ENCODE results near the gene TRIM60.
"Not testable (repeated sequence)": the region's sequence is repeated elsewhere in the genome, so short reads cannot be mapped to it uniquely, and the experiment has no call there.

TRIM60 gene

DNA sequence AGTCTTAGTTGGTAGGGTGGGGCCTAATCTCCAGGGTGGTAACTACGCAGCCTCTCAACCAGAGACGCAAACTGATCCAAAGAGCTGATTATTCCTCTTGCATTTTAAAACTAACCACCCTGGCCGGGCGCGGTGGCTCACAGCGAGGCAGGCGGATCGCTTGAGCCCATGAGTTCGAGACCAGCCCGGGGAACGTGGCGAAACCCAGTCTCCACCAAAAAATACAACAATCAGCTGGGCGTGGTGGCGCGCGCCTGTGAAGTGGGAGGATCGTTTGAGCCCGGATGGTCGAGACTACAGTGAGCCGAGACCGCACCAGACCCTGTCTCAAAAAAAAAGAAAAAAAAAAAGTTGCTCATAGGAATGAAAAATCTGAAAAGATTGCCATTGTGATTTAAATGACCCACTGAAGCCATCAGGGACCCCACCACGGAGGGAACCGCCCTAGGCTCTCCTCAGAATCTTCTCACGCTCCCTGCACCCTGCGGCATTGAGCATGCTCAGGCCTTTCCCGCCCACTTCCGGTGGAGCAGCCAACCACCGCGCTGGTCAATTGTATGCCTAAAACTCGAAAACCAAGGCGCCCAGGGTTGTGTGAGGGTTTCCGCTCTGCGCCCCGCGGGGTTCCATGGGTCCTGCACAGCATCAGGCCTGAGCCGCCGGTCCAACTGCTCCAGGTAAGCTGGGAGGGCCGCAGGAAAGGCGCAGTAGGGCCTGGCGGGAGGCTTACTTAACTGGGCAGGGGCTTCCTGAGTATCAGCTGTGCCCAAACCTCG is at the start of gene TRIM60:
Gene TRIM60 (plus strand): TSS at position 564 of the 776 bp plus-strand sequence. CDS start 8,074 bp downstream, outside the sequence.
- no peaks in the 10 kb centered on the region; the same call in 1 of the 2 replicates for H3K9me3 ChIP-seq (ENCODE audit: control insufficient read depth, insufficient read depth, low read length)

GRCh38 chr4:164989471-164989870 is 42.3 kb upstream of the TRIM60 start:
- Histone ChIP-seq H3K4me1 (ENCODE audit: control insufficient read depth, insufficient read depth, low read length) (no peaks in the 10 kb centered on the region), H3K9me3 (ENCODE audit: control insufficient read depth, insufficient read depth, low read length) (no peaks in the 10 kb centered on the region), H3K27me3 (ENCODE audit: control insufficient read depth, insufficient read depth, low read length) (no peaks in the 10 kb centered on the region), H3K4me3 (ENCODE audit: low read depth, low read length) (no peak overlapping the region), H3K9ac (ENCODE audit: low read depth, low read length) (no peak overlapping the region), H3K27ac (ENCODE audit: low read depth, low read length) (no peak overlapping the region), H3K36me3 (ENCODE audit: control insufficient read depth, insufficient read depth, low read length) (no peaks in the 10 kb centered on the region)

More for the DNA sequence above, at the start of gene TRIM60:
- no peaks in the 10 kb centered on the region for H3K36me3 ChIP-seq (ENCODE audit: control insufficient read depth, insufficient read depth, low read length)
- H3K27me3 ChIP-seq (ENCODE audit: control insufficient read depth, insufficient read depth, low read length) = no peaks in the 10 kb centered on the region
- no peak within 1 kb of the TSS for H3K4me3 ChIP-seq (ENCODE audit: low read depth, low read length)
- no peaks in the 10 kb centered on the region for H3K4me1 ChIP-seq (ENCODE audit: control insufficient read depth, insufficient read depth, low read length)
- H3K9ac ChIP-seq (ENCODE audit: low read depth, low read length) = no peak within 1 kb of the TSS
- H3K27ac ChIP-seq (ENCODE audit: low read depth, low read length) = no peak within 1 kb of the TSS

GRCh38 chr4:164990786-164991185 is 41.0 kb upstream of the TRIM60 start:
- H3K4me3 ChIP-seq (ENCODE audit: low read depth, low read length); H3K27me3 ChIP-seq (ENCODE audit: control insufficient read depth, insufficient read depth, low read length); H3K9ac ChIP-seq (ENCODE audit: low read depth, low read length); H3K9me3 ChIP-seq (ENCODE audit: control insufficient read depth, insufficient read depth, low read length); H3K27ac ChIP-seq (ENCODE audit: low read depth, low read length); H3K4me1 ChIP-seq (ENCODE audit: control insufficient read depth, insufficient read depth, low read length); H3K36me3 ChIP-seq (ENCODE audit: control insufficient read depth, insufficient read depth, low read length): not testable (repeated sequence)

- H3K9me3 ChIP-seq (ENCODE audit: control insufficient read depth, insufficient read depth, low read length); H3K4me1 ChIP-seq (ENCODE audit: control insufficient read depth, insufficient read depth, low read length); H3K9ac ChIP-seq (ENCODE audit: low read depth, low read length); H3K27me3 ChIP-seq (ENCODE audit: control insufficient read depth, insufficient read depth, low read length); H3K4me3 ChIP-seq (ENCODE audit: low read depth, low read length); H3K27ac ChIP-seq (ENCODE audit: low read depth, low read length); H3K36me3 ChIP-seq (ENCODE audit: control insufficient read depth, insufficient read depth, low read length): not testable (repeated sequence)
Observed at GRCh38 chr4:164996123-164996522, 35.7 kb upstream of the TRIM60 start.

- H3K27ac ChIP-seq (ENCODE audit: low read depth, low read length) = no peak overlapping the region
- no peak overlapping the region for H3K4me3 ChIP-seq (ENCODE audit: low read depth, low read length)
- no peaks in the 10 kb centered on the region for H3K36me3 ChIP-seq (ENCODE audit: control insufficient read depth, insufficient read depth, low read length)
- H3K4me1 ChIP-seq (ENCODE audit: control insufficient read depth, insufficient read depth, low read length) = no peaks in the 10 kb centered on the region
- H3K27me3 ChIP-seq (ENCODE audit: control insufficient read depth, insufficient read depth, low read length) = no peaks in the 10 kb centered on the region
- H3K9me3 ChIP-seq (ENCODE audit: control insufficient read depth, insufficient read depth, low read length) = no peaks in the 10 kb centered on the region
- no peak overlapping the region for H3K9ac ChIP-seq (ENCODE audit: low read depth, low read length)
Observed at GRCh38 chr4:164997324-164997723, 34.5 kb upstream of the TRIM60 start.

DNA sequence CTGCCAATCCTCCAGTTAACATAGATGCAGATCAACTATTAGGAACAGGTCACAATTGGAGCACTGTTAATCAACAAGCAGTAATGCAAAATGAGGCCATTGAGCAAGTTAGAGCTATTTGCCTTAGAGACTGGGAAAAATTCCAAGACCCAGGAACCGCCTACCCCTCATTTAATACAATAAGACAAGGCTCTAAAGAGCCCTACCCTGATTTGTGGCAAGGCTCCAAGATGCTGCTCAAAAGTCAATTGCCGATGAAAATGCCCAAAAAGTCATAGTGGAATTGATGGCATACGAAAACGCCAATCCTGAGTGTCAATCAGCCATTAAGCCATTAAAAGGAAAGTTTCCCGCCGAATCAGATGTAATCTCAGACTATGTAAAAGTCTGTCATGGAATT is 33.9 kb upstream of the TRIM60 start:
- no peak overlapping the region for H3K9ac ChIP-seq (ENCODE audit: low read depth, low read length)
- H3K36me3 ChIP-seq (ENCODE audit: control insufficient read depth, insufficient read depth, low read length) = no peaks in the 10 kb centered on the region
- no peak overlapping the region for H3K27ac ChIP-seq (ENCODE audit: low read depth, low read length)
- no peaks in the 10 kb centered on the region for H3K4me1 ChIP-seq (ENCODE audit: control insufficient read depth, insufficient read depth, low read length)
- no peaks in the 10 kb centered on the region for H3K27me3 ChIP-seq (ENCODE audit: control insufficient read depth, insufficient read depth, low read length)
- no peak overlapping the region for H3K4me3 ChIP-seq (ENCODE audit: low read depth, low read length)
- H3K9me3 ChIP-seq (ENCODE audit: control insufficient read depth, insufficient read depth, low read length) = no peaks in the 10 kb centered on the region

DNA sequence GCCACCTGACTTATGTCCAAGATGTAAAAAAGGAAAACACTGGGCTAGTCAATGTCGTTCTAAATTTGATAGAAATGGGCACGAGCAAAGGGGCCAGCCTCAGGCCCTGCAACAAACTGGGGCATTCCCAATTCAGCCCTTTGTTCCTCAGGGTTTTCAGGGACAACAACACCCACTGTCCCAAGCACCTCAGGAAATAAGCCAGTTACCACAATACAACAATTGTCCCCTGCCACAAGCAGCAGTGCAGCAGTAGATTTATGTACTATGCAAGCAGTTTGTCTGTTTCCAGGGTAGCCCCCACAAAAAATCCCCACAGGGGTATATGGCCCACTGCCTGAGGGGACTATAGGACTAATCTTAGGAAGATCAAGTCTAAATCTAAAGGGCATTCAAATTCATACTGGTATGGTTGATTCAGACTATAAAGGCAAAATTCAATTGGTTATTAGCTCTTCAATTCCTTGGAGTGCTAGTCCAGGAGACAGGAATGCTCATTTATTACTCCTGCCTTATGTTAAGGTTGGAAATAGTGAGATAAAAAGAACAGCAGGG is 33.2 kb upstream of the TRIM60 start:
- not testable (repeated sequence) for H3K9ac ChIP-seq (ENCODE audit: low read depth, low read length); H3K4me3 ChIP-seq (ENCODE audit: low read depth, low read length); H3K9me3 ChIP-seq (ENCODE audit: control insufficient read depth, insufficient read depth, low read length); H3K4me1 ChIP-seq (ENCODE audit: control insufficient read depth, insufficient read depth, low read length); H3K27me3 ChIP-seq (ENCODE audit: control insufficient read depth, insufficient read depth, low read length); H3K27ac ChIP-seq (ENCODE audit: low read depth, low read length); H3K36me3 ChIP-seq (ENCODE audit: control insufficient read depth, insufficient read depth, low read length)

GRCh38 chr4:165001957-165002356 is 29.8 kb upstream of the TRIM60 start:
- H3K9me3 ChIP-seq (ENCODE audit: control insufficient read depth, insufficient read depth, low read length) = not testable (repeated sequence)

GRCh38 chr4:165005352-165005925 is 26.4 kb upstream of the TRIM60 start:
- Histone ChIP-seq H3K27ac (ENCODE audit: low read depth, low read length) (no peak overlapping the region), H3K4me3 (ENCODE audit: low read depth, low read length) (no peak overlapping the region), H3K36me3 (ENCODE audit: control insufficient read depth, insufficient read depth, low read length) (no peaks in the 10 kb centered on the region), H3K27me3 (ENCODE audit: control insufficient read depth, insufficient read depth, low read length) (no peaks in the 10 kb centered on the region), H3K9ac (ENCODE audit: low read depth, low read length) (no peak overlapping the region), H3K4me1 (ENCODE audit: control insufficient read depth, insufficient read depth, low read length) (no peaks in the 10 kb centered on the region), H3K9me3 (ENCODE audit: control insufficient read depth, insufficient read depth, low read length) (no peaks in the 10 kb centered on the region)

More at GRCh38 chr4:165001957-165002356, 29.8 kb upstream of the TRIM60 start:
- H3K9ac ChIP-seq (ENCODE audit: low read depth, low read length); H3K36me3 ChIP-seq (ENCODE audit: control insufficient read depth, insufficient read depth, low read length); H3K27me3 ChIP-seq (ENCODE audit: control insufficient read depth, insufficient read depth, low read length); H3K4me1 ChIP-seq (ENCODE audit: control insufficient read depth, insufficient read depth, low read length); H3K27ac ChIP-seq (ENCODE audit: low read depth, low read length); H3K4me3 ChIP-seq (ENCODE audit: low read depth, low read length): not testable (repeated sequence)

DNA sequence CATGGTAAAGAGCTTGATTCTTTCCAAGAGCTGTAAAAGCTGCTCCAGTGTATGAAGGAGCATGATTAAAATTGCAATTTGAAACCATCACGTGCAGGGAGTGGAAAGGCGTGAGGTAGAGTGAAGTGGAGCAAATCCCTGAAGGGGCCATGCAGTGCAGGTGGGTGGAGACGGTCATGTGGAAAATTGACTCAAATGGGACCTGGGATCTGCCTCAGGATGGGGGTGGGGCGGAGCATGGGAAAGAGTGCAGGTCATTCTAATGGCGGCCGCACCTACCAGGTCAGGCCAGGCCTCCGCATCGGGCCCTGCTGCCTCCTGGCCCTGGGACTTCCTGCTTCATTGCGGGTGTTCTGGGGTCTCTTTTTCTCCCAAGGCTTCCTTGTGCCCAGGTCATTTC is 25.3 kb upstream of the TRIM60 start:
- H3K4me1 ChIP-seq (ENCODE audit: control insufficient read depth, insufficient read depth, low read length) = no peaks in the 10 kb centered on the region
- H3K36me3 ChIP-seq (ENCODE audit: control insufficient read depth, insufficient read depth, low read length) = no peaks in the 10 kb centered on the region
- no peak overlapping the region for H3K4me3 ChIP-seq (ENCODE audit: low read depth, low read length)
- H3K27me3 ChIP-seq (ENCODE audit: control insufficient read depth, insufficient read depth, low read length) = no peaks in the 10 kb centered on the region
- H3K27ac ChIP-seq (ENCODE audit: low read depth, low read length) = no peak overlapping the region
- H3K9ac ChIP-seq (ENCODE audit: low read depth, low read length) = no peak overlapping the region
- no peaks in the 10 kb centered on the region for H3K9me3 ChIP-seq (ENCODE audit: control insufficient read depth, insufficient read depth, low read length)

- no peak overlapping the region for H3K27ac ChIP-seq (ENCODE audit: low read depth, low read length)
- no peaks in the 10 kb centered on the region for H3K27me3 ChIP-seq (ENCODE audit: control insufficient read depth, insufficient read depth, low read length)
- no peak overlapping the region for H3K9ac ChIP-seq (ENCODE audit: low read depth, low read length)
- no peaks in the 10 kb centered on the region for H3K4me1 ChIP-seq (ENCODE audit: control insufficient read depth, insufficient read depth, low read length)
- H3K36me3 ChIP-seq (ENCODE audit: control insufficient read depth, insufficient read depth, low read length) = no peaks in the 10 kb centered on the region
- H3K4me3 ChIP-seq (ENCODE audit: low read depth, low read length) = no peak overlapping the region
- no peaks in the 10 kb centered on the region for H3K9me3 ChIP-seq (ENCODE audit: control insufficient read depth, insufficient read depth, low read length)
Observed at GRCh38 chr4:165006886-165007285, 24.9 kb upstream of the TRIM60 start.

Measured in HUES48 (cell line).